SIG-M5 treated with dmso at 0.1 percent for 504 hours (cell line): ENCODE measurements around the gene PA2G4.
"Not testable (repeated sequence)": the region's sequence is repeated elsewhere in the genome, so short reads cannot be mapped to it uniquely, and the experiment has no call there.

Experiments
- DNase-seq: peaks from one replicate; lab custom pipeline; 2025; ENCODE audit not compliant: unreplicated experiment; lab: John Stamatoyannopoulos, UW

The PA2G4 gene

DNA sequence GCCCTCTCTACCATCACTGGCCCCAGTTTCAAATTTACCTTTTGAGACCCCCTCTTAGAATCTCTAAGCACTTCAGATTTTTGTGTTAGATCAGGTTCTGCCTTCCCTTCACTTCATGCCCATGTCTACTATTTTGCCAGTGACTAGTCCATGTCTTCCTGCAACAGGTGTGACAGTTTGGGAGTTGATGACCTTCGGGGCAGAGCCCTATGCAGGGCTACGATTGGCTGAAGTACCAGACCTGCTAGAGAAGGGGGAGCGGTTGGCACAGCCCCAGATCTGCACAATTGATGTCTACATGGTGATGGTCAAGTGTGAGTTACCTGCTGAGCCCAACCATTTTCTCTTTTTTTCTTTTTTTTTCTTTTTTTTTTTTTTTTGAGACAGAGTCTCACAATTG, 5.8 kb upstream of the PA2G4 start:
- no peak for DNase-seq

DNA sequence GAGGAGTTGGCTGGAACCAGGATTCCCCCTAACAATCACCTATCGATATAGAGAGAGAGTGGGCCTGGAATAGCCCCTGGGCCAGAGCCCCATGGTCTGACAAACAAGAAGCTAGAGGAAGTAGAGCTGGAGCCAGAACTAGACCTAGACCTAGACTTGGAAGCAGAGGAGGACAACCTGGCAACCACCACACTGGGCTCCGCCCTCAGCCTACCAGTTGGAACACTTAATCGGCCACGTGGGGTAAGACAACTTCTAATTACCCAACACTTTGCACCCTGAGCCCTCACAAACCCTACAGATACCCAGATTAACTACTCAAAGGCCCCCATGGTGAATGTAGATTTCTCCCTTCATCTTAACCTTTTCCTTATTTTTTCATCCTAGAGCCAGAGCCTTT, 4.6 kb upstream of the PA2G4 start:
- no peak for DNase-seq

DNA sequence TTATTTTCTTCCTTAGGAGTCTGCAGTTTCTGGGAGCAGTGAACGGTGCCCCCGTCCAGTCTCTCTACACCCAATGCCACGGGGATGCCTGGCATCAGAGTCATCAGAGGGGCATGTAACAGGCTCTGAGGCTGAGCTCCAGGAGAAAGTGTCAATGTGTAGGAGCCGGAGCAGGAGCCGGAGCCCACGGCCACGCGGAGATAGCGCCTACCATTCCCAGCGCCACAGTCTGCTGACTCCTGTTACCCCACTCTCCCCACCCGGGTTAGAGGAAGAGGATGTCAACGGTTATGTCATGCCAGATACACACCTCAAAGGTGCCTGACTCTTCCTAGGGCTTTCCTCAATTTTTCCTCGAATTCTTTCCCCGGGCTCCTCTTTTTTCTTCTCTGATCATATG, 3.3 kb upstream of the PA2G4 start:
- no peak for DNase-seq

DNA sequence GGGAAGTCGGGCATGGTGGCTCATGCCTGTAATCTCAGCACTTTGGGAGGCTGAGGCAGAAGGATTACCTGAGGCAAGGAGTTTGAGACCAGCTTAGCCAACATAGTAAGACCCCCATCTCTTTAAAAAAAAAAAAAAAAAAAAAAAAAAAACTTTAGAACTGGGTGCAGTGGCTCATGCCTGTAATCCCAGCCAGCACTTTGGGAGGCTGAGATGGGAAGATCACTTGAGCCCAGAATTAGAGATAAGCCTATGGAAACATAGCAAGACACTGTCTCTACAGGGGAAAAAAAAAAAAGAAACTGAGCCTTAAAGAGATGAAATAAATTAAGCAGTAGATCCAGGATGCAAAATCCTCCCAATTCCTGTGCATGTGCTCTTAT, 1.7 kb upstream of the PA2G4 start:
- no peak for DNase-seq

DNA sequence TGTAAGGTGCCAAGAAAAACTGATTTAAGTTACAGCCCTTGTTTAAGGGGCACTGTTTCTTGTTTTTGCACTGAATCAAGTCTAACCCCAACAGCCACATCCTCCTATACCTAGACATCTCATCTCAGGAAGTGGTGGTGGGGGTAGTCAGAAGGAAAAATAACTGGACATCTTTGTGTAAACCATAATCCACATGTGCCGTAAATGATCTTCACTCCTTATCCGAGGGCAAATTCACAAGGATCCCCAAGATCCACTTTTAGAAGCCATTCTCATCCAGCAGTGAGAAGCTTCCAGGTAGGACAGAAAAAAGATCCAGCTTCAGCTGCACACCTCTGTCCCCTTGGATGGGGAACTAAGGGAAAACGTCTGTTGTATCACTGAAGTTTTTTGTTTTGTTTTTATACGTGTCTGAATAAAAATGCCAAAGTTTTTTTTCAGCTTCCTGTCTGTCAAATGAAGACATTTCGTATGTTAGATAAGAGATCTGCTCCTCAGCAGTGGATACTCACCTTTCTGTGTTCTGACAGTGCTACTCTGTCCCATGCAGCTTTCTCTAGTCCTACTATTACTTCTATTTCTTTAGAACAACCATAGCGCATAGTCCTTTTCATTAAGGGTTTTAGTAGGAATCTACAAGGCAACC, 1.2 kb upstream of the PA2G4 start:
- no peak for DNase-seq

DNA sequence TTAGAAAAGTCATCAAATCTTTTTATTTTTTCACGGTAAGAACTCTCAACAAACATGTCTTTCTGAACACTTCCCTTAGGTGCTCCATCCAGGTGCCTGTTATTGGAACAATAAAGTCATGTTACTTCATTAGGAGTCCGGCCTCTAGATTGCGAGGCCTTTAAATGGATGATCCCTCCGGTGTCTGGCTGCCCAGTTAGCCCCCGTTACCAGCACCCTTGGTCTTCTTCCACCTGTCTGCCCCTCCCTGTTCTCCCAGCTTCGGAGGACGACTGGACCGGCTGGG, 593 bp upstream of the PA2G4 start:
- DNase-seq: no peak

DNA sequence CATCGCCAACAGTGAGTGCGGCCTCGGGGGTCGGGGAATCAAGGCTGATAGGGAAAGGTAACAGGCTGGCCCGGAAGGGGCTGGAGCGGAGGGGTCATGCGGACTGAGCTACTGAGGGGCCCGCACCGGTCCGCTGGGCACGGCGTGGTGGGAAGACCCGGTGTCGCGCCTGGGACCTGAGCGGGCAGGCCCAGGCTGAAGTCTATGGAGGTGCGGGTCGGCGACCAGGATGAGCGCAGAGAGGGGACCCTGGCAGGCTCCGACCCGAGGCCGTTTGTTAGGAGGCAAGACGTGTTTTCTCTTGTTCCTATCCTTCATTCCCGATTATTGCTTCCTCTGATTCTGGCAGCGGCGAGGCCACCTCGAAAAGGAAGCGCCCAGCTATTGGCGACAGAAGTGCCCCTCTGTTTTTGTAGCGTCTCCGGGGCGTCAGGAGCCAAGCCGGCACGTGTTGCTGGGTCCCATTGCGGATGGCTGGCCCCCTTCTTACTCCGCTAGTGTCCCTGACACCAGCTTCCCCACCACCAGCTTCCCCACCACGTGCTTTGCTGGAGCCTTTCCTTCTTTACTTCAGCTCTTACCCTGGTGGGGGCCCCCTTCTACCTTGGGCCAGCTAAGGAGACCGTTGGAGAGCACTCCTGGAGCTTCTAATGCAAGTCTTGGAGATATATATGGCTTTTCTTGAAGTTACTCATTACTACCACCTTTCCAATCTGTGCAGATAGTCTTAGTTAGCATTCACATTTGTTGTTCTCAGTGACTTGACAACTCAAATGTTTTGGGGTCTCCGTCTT, 653 bp downstream of the PA2G4 start:
- DNase-seq: peak; percentile 52

DNA sequence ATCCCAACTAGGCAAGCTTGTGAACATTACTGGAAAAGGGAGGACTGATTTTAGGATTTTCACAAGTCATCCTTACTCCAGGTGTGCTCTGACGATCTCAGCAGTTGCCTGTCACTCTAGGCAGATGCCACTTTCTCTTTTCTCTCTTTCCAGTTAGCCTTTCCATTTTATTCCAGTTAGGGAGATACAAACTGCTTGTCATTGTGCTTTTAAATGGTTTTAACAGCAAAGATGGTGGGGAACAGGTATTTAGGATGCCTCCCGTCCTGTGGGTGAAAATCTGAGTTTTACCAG, 1.2 kb downstream of the PA2G4 start:
- no peak for DNase-seq

DNA sequence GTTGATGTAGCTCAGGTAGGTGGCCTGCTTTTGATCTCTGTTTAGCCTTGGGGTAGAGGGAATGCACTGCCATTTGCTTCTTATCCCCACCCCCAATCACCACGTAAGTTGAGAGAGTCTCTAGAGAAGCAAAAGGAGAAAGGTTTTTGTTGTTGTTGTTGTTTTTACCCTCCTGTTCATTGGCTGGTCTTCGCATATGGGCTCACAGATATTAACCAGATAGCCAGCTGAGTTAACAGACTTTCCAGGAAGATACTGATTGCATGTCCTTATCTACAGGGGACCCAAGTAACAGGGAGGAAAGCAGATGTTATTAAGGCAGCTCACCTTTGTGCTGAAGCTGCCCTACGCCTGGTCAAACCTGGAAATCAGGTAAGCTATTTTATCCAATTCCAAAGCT, 2.9 kb downstream of the PA2G4 start:
- DNase-seq: no peak

DNA sequence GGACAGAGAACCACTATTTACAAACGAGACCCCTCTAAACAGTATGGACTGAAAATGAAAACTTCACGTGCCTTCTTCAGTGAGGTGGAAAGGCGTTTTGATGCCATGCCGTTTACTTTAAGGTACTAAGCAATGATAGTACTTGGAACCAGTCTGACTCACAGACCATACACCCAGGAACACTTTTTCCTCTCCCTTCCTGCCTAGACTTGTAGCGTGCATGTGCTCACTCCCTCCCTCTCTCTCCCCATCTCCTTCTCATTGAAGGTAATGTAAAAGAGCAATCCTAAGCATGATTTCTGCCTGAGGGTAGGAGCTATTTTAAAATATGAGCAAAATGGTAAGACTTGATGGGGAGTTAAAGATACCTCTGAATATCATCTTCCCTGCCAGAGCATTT, 6.2 kb downstream of the PA2G4 start:
- DNase-seq: no peak

DNA sequence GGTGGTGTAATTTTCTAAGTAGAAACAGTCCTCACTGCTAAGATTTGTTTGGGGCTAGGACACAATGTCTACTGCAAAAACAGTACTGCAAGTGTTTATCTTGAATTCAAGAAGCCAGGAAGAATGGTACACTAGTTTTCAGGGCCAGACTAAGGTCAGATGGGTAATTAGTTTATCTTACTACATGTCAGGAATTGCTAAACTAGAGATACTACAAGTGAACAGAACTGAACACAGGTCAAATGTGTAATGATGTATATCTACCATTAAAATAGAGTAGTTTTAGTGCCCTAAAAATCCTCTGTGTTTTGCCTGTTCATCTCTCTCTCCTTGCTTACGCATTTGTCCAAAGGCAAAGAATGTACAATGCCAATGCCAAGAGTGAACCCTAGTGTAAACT, 9.7 kb downstream of the PA2G4 start:
- DNase-seq: no peak

DNA sequence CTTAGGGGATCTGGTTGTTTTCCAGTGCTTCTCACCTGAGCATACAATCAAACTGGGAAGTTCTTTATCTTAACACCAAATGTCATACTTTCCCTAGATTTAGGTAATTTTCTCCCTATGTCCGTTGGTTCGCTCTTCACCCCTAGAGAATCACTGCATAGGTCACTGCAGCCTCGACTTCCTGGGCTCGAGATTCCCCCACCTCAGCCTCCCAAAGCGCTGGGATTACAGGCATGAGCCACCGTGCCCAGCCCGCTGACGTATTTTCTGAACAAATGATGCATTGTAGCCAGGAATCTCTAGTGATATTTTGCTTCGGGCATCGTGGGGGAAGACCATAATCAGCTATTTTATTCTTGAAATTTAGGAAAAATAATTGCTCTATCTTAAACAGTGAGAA, 11.0 kb downstream of the PA2G4 start:
- no peak for DNase-seq

DNA sequence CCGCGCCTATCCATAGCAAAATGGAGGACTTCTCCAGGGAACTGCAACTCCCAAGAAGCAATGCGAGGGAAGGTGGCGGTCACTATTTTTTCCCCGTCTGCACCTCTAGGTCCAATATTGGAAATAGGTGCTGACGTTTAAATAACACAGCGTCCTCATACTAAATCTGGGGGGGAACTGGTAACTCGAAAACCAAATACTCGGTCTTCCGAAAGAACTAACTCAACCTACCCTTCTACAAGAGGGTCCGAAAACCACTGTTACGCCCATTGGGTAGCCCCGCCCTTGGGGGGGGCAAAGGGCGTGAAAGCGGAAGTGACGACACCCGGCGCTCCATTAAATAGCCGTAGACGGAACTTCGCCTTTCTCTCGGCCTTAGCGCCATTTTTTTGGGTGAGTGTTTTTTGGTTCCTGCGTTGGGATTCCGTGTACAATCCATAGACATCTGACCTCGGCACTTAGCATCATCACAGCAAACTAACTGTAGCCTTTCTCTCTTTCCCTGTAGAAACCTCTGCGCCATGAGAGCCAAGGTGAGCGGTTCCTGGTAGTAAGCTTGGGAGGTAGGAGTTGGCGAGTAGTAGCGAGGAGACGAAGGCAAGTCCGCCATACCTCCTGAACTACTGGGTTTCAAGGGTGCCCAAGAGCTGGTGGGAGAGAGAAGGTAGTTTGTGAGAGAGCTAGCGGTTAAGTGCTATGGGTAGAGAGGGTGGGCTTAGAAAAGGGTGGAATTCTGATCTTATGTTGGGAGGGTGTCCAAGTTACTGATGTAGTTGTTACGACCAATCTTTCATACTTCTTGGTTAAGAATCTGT, 12.1 kb downstream of the PA2G4 start, which contains the start of gene RPL41:
RPL41 (plus strand) TSS at position 367 of the 815 bp plus-strand sequence.
- peak; percentile 95 for DNase-seq

DNA sequence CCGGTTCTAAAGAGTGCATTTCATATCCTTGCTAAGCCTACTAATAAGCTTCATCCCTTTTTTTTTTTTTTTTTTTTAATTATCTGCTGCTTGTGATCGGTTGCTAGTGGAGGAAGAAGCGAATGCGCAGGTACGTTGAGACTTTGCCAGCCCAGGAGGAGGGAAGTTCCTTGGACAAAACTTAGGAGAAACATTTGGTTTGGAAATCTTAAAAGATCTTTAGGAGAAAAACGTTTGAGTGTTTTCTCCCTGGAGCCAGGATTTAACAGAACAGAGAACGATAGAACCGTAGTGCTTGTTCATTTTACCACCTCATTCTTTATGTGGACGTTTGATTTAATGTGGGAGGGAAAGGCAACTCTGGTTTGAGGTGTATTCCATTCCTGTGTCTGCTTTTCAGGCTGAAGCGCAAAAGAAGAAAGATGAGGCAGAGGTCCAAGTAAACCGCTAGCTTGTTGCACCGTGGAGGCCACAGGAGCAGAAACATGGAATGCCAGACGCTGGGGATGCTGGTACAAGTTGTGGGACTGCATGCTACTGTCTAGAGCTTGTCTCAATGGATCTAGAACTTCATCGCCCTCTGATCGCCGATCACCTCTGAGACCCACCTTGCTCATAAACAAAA, 12.8 kb downstream of the PA2G4 start:
- not testable (repeated sequence) for DNase-seq

DNA sequence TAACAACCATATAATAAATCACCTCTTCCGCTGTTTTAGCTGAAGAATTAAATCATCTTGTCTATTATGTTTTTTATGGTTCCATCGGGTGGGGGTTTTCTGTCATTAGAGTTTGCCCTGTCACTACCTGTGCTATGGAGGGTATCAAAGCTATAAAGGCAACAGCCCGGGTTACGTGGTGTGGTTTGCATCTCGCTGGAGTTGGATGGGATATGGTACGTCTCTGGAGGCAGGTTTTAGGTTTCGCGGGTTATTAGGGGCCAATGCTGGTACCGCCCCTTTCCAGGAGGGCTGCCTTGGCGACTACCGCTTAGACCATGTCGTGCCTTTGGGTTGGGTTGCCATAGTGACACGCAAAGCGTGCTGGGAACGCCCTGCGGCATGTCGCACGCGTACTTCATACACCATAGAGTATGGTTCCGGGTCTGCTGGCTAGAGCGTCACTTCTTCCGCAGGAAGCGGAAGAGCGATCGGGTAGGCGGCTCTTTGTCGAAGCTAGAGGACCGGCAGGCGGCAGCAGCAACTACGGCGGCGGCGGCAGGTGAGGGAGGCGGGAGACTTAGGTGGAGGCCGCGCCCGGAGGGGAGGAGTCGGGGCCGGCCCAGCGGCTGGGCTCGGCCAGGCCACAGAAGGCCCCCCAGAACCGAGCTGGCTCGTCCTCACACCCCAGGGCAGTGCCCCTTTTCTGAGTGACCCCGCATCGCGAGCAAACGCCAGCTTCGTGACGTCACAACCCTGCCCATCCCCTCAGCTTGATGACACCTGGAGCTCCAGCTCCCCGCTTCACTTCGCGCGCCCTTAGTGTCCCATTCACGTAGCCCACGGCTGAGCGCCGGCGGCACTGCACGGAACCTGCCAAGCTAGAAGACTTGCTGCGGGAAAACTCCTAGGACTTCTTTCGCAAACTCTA, 13.7 kb downstream of the PA2G4 start, which contains the start of gene ZC3H10:
ZC3H10 (plus strand) TSS at position 489 of the 910 bp plus-strand sequence. CDS start 2,297 bp downstream, outside the sequence.
- DNase-seq: peak; percentile 100

DNA sequence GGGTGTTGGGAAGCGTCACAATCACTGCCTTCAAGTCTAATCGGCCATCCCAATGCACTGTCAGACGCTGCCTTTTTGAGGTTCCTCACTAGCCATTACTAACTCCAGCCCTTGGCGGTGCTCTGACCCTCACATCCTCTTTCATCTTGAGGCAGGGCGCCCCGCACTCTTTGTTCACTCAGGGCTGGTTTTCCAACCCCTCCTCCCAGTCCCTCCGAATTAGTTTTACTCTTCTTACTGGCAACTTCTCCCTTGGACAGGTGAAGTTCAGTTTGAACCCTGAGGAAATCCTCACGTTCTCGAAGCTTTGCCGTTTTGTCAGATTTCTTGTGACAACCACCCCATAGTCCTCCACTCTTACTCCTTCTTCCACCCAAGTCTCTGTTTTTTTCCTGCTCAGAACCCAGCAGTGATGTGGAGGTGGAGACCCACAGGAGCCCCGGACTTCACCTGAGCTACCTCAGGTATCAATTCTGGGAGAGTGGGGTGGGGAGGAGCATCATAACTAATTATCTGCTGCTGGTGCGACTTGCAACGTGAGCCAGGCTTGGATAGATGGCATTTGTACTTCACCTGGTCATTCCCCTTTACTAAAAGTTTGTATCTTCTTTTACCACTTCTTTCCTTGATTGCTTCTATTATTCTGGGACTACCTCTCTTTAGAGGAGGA, 14.5 kb downstream of the PA2G4 start:
- DNase-seq: peak; percentile 69

DNA sequence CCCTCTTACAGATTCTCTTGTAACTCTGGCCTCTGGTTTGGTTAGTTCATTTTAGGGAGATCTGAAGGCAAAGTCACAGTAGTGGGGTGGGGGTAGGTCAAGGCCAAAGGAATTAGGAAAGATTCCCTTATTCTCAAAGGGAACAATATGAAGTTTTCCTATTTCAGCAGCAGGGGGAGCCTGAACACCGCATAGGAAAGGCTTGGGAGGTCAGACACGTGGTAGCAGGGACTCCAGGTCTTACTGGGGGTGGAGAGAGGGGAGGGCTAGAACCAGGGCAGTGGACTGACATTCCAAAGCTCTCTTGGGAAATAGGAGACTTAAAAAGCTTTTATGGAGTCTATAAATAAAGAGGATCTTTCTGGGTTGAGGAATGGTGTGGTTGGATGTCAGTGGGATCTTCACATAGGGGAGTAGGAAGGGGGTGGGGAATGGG, 15.0 kb downstream of the PA2G4 start:
- DNase-seq: peak; percentile 87

DNA sequence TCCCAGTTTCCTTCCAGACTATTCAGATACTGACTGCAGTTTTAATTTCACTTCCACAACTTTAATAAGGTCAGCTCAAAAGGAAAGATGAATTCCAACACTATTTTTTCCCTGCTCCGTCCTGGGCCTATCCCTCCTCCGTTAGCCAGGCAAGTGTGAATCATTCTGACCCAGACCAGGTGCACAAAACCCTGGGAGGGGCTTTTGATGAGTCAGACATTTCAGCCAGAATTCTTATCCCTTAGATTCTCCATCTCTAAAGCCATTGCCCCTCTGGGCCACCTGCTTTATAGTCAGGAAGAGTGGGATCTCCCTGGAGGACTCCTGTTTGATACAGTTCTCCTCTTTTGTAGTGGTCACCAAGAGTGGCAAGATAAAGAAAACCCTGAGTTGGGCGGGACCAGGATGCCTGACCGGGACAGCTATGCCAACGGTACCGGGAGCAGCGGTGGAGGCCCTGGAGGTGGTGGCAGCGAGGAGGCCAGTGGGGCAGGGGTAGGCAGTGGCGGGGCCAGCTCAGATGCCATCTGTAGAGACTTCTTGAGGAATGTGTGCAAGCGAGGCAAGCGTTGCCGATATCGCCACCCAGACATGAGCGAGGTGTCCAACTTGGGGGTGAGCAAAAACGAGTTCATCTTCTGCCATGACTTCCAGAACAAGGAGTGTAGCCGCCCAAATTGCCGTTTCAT, 15.9 kb downstream of the PA2G4 start:
- DNase-seq: no peak

DNA sequence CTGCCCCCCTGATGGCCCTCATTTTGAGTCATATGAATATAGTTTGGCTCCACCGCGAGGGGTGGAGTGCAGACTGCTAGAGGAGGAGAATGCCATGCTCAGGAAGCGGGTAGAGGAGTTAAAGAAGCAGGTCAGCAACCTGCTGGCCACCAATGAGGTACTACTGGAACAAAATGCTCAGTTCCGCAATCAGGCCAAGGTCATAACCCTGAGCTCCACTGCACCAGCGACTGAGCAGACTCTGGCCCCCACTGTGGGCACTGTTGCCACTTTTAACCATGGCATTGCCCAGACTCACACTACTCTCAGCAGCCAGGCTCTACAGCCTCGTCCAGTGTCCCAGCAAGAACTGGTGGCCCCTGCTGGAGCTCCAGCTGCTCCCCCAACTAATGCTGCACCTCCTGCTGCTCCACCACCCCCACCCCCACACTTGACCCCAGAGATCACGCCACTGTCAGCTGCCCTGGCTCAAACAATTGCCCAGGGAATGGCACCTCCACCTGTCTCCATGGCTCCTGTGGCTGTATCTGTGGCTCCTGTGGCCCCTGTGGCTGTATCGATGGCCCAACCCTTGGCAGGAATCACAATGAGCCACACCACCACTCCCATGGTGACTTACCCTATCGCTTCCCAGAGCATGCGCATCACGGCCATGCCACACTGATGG, 17.0 kb downstream of the PA2G4 start:
- DNase-seq: no peak
